ENCODE results near the gene IL12RB1. TPM values are rescaled to one million over a fixed set of nuclear protein-coding genes. Genes with fewer than 3 reads are reported as not detected.

The IL12RB1 gene
- total and polyA plus RNA-seq, 2 donors (not counting 1 experiment from before 2014, with no cell fraction given): 0.50 to 0.75 TPM

DNA sequence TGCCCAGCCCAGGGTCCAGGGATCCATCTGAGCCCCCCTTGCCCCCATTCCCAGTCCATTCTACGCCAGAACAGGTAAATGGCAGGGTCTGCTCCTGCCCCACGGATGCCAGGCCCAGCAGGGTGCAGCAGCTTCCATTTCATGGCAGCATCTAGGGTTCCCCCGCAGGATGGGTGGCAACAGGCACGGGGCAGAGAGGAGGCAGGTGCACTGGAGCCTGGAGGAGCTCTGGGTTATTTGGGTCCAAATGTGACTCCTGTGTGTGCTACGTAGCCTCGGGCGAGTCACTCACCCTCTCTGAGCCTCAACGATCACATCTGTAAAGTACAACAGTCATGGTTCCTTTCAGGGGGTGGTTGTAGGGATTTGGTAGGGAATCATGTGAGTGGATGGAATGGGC, 27.4 kb downstream of the IL12RB1 start:
- Histone ChIP-seq H3K27ac (ENCODE audit: insufficient read depth, low read length) (no peak overlapping the region), H3K36me3 (ENCODE audit: control insufficient read depth, insufficient read depth, low read length) (no peaks in the 10 kb centered on the region), H3K4me3 (replicated peaks in 1 of 4; ENCODE audit: control extremely low read depth in 1 of 4, insufficient read depth in 1 of 4, low read depth in 3 of 4, low read length in 4 of 4) (no peak overlapping the region), H3K4me1 (ENCODE audit: control insufficient read depth, extremely low read depth, insufficient read depth, low read length) (peaks cover 3% of the 10 kb centered on the region), H4K20me1 (ENCODE audit: control insufficient read depth, extremely low read depth, insufficient read depth, low read length) (no peaks in the 10 kb centered on the region), H3K4me2 (ENCODE audit: extremely low read depth, insufficient read depth, low read length) (no peak overlapping the region), H2AFZ (ENCODE audit: low read length) (no peak overlapping the region), H3K9ac (ENCODE audit: insufficient read depth, low read length) (no peak overlapping the region), H3K9me3 (ENCODE audit: control insufficient read depth, insufficient read depth, low read depth, low read length) (no peaks in the 10 kb centered on the region), H3K27me3 (ENCODE audit: control insufficient read depth, insufficient read depth, low read length) (no peaks in the 10 kb centered on the region), H3K79me2 (ENCODE audit: control insufficient read depth, insufficient read depth, low read length) (no peaks in the 10 kb centered on the region)
- TF ChIP-seq, protein P1, sequence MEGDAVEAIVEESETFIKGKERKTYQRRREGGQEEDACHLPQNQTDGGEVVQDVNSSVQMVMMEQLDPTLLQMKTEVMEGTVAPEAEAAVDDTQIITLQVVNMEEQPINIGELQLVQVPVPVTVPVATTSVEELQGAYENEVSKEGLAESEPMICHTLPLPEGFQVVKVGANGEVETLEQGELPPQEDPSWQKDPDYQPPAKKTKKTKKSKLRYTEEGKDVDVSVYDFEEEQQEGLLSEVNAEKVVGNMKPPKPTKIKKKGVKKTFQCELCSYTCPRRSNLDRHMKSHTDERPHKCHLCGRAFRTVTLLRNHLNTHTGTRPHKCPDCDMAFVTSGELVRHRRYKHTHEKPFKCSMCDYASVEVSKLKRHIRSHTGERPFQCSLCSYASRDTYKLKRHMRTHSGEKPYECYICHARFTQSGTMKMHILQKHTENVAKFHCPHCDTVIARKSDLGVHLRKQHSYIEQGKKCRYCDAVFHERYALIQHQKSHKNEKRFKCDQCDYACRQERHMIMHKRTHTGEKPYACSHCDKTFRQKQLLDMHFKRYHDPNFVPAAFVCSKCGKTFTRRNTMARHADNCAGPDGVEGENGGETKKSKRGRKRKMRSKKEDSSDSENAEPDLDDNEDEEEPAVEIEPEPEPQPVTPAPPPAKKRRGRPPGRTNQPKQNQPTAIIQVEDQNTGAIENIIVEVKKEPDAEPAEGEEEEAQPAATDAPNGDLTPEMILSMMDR (conservative IDR thresholded peaks at IDR 0.05 in 1 of 2, IDR thresholded peaks at IDR 0.05 in 1 of 2; ENCODE audit: low read depth in 1 of 2, low read length in 2 of 2): no peak
- TF ChIP-seq EZH2 (IDR thresholded peaks at IDR 0.05; ENCODE audit: low read length, missing control alignments): no peak
- DNase-seq (ENCODE audit: low read depth in 2 of 2): no peak

DNA sequence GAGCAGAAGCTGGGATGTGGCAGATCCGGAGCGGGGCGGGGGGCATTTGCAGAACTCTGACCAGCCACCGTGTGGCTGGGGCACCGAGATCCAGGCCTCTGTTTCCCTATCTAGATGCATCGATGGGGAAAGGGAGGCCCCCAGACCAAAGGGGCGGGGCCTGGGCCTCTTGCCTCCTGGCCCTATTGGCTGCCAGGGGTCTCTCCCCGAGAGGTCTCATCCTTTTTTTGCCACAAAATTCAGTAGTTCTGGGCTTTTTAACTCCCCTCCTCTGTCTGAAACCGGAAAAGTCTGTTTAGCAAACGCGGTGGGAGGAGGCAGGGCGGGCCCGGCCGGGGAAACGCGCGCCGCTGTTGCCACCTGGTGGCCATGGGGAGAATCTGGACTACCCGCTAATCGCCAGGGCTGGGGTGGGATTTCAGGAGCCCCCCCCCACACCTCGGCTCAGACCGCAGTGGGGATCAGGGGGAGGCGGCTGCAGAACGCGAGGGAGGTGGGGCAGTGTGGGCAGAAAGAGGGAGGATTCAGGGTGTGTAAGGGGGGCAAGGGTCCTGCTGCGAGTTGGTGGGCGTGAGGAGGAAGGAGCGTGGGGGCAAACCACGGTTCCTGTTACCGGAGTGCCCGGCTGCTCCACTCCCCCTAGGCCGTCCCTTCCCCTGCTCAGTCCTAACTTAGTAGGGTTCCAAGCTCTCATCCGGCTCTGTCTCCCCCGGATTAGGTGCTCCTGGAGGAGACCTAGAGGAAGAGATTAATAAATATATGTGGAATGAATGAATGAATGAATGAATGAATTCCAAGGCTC, 28.3 kb downstream of the IL12RB1 start:
- Histone ChIP-seq H3K9ac (ENCODE audit: insufficient read depth, low read length) (no peak overlapping the region), H4K20me1 (ENCODE audit: control insufficient read depth, extremely low read depth, insufficient read depth, low read length) (no peaks in the 10 kb centered on the region), H3K27me3 (ENCODE audit: control insufficient read depth, insufficient read depth, low read length) (no peaks in the 10 kb centered on the region), H3K27ac (ENCODE audit: insufficient read depth, low read length) (no peak overlapping the region), H3K9me3 (ENCODE audit: control insufficient read depth, insufficient read depth, low read depth, low read length) (no peaks in the 10 kb centered on the region), H3K4me3 (replicated peaks in 1 of 4; ENCODE audit: control extremely low read depth in 1 of 4, insufficient read depth in 1 of 4, low read depth in 3 of 4, low read length in 4 of 4) (no peak overlapping the region), H3K79me2 (ENCODE audit: control insufficient read depth, insufficient read depth, low read length) (no peaks in the 10 kb centered on the region), H3K4me2 (ENCODE audit: extremely low read depth, insufficient read depth, low read length) (peak overlapping the region; percentile 35), H3K36me3 (ENCODE audit: control insufficient read depth, insufficient read depth, low read length) (no peaks in the 10 kb centered on the region), H2AFZ (ENCODE audit: low read length) (peak overlapping the region; percentile 52), H3K4me1 (ENCODE audit: control insufficient read depth, extremely low read depth, insufficient read depth, low read length) (peaks cover 3% of the 10 kb centered on the region)
- no peak for TF ChIP-seq EZH2 (IDR thresholded peaks at IDR 0.05; ENCODE audit: low read length, missing control alignments)
- TF ChIP-seq, protein P1 (conservative IDR thresholded peaks at IDR 0.05 in 1 of 2, IDR thresholded peaks at IDR 0.05 in 1 of 2; ENCODE audit: low read depth in 1 of 2, low read length in 2 of 2): peak; percentile 72 to 80
- DNase-seq (ENCODE audit: low read depth in 2 of 2): peak; percentile 59 to 76

DNA sequence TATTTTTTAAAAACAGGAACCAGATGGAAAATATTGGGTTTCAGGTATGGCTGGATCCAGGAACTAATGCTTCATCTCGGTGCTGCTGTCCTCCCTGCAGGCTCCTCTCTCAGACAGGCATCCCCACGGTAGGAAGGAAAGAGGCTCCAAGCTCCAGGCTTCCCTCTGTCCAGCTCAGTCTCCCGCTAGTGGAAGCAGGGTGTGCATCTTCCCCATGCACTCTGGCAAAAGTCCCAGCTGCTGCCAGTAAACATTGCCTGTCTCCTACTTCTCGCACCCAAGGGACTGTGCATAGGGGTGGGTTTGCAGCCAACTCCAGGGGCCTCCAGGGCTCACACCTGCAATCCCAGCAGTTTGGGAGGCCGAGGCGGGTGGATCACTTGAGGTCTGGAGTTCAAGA, 29.2 kb downstream of the IL12RB1 start:
- TF ChIP-seq, protein P1 (conservative IDR thresholded peaks at IDR 0.05 in 1 of 2, IDR thresholded peaks at IDR 0.05 in 1 of 2; ENCODE audit: low read depth in 1 of 2, low read length in 2 of 2): no peak
- no peak for TF ChIP-seq EZH2 (IDR thresholded peaks at IDR 0.05; ENCODE audit: low read length, missing control alignments)
- peak in 1 of 2 donors; percentile 28 for DNase-seq (ENCODE audit: low read depth in 2 of 2)
- no peak overlapping the region for H2AFZ ChIP-seq (ENCODE audit: low read length)

More for the DNA sequence above, 29.2 kb downstream of the IL12RB1 start:
- Histone ChIP-seq H4K20me1 (ENCODE audit: control insufficient read depth, extremely low read depth, insufficient read depth, low read length) (no peaks in the 10 kb centered on the region), H3K4me1 (ENCODE audit: control insufficient read depth, extremely low read depth, insufficient read depth, low read length) (peaks cover 3% of the 10 kb centered on the region), H3K36me3 (ENCODE audit: control insufficient read depth, insufficient read depth, low read length) (no peaks in the 10 kb centered on the region), H3K9me3 (ENCODE audit: control insufficient read depth, insufficient read depth, low read depth, low read length) (no peaks in the 10 kb centered on the region), H3K4me2 (ENCODE audit: extremely low read depth, insufficient read depth, low read length) (no peak overlapping the region), H3K4me3 (replicated peaks in 1 of 4; ENCODE audit: control extremely low read depth in 1 of 4, insufficient read depth in 1 of 4, low read depth in 3 of 4, low read length in 4 of 4) (no peak overlapping the region), H3K79me2 (ENCODE audit: control insufficient read depth, insufficient read depth, low read length) (no peaks in the 10 kb centered on the region), H3K27ac (ENCODE audit: insufficient read depth, low read length) (no peak overlapping the region), H3K27me3 (ENCODE audit: control insufficient read depth, insufficient read depth, low read length) (no peaks in the 10 kb centered on the region), H3K9ac (ENCODE audit: insufficient read depth, low read length) (no peak overlapping the region)

All from fibroblast of lung (primary cell).